Measurements from ENCODE around the gene TMEM54.

- TF ChIP-seq ZKSCAN1 (IDR thresholded peaks at IDR 0.05; ENCODE audit: low read depth, low read length): no peak
- no peak for TF ChIP-seq CTCF (IDR thresholded peaks at IDR 0.05 in 2 of 3, conservative IDR thresholded peaks at IDR 0.05 in 1 of 3; ENCODE audit: insufficient read depth in 2 of 3, low read depth in 1 of 3, low read length in 3 of 3)
- no peak for TF ChIP-seq KDM1A (IDR thresholded peaks at IDR 0.05)
Observed at GRCh38 chr1:32878637-32879041, 22.6 kb downstream of the TMEM54 start.

All from K562 (cell line).